GOT3 (cell line): ENCODE data around the gene TP53TG5.
A peak's percentile ranks its signal among the peaks of the same experiment; 100 is the strongest.

Experiments
- DNase-seq: peaks from one replicate; lab custom pipeline; 2025; ENCODE audit warnings: mixed read lengths; lab: John Stamatoyannopoulos, UW

The TP53TG5 gene

DNA sequence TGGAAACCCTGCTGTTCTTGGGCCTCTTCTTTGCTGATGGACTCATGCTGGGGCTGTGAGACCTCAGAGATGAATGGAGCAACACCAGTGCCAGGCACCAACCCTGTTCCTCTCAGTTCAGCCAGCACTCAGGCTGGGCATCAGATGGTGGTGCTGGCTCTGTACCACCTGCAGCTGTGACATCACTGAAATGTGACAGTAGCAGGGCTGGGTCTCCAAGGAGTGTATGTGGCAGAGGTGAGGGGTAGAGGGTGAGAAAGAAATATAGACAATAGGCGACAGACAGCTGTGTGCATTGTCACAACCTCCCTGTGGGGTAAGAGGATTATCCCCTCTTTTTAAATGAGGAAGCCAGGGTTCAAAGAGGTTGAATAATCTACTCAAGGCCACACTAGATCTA, at the start of gene TP53TG5:
Gene TP53TG5, minus strand, starts transcription at position 135 of the 400 bp plus-strand sequence. Its CDS starts 89 bp downstream, at position 46.
- no peak for DNase-seq

DNA sequence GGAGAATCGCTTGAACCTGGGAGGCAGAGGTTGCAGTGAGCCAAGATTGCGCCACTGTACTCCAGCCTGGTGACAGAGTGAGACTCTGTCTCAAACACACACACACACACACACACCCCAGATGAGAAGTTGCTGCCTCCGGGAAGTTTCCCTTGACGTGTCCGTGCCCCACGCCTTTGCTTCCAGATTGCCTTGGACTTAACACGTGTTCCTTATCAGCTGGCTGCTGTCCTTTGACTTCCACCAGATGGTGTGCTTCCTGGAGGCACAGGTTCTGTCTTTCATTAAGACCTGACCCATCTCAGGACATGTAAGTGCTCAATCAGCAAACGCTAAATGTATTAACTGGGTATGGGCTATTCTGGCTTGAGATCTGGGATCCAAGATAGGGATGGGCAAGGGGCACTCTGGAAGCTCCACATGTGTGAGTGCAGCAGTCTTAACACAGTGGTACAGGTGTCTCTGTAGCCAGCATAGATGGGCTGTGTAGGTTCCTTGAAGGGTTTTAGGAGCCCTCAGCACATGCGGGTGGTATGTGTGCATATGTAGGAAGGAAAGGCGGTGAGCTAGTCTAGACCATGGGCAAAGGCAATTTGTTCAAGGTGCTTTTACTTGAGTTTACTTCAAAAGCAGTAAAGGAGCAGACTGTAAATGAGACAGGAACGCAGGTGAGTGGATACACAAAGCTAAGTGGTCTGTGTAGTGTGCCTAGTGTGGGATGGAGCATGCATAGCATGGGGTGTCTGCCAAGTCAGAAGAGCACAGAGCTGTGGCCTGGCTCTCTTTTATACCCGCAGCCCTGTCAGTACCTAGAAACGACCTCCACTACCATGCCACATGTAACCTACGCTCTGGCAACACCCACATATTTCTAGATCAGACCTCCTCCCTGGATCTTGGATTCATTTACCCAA, 49.4 kb upstream of the TP53TG5 start:
- no peak for DNase-seq

DNA sequence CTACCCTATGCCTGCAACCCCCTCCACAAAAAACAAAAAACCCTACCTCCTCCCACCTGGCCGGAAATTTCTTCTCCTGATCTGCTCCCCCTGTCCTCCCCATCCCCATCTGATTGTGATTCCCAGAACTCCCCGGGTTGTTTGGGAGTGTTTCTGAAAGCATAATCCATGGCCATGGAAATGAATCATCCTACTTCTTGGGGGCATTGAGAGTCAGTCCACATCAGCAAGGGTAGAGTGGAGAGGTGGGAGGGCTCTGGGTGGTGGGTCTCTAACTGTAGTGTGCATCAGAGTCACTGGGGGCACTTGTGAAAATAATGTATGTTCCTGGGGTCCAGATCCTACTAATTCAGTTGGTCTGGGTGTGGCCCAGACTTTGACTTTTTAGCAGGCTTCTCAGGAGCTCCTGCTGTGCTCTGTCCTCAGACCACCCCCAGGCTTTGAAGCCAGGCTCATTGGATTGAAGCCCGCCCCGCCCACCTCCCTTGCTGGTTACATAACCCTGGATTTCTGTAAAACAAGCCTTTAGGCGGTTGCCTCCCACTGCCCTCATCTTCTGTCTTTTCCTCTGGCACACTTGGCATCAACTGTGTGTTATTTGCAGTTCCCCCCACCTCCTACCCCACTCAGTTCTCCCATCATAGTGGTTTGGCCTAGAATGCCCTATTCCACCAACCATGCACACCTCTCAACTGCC, 48.3 kb upstream of the TP53TG5 start:
- no peak for DNase-seq

DNA sequence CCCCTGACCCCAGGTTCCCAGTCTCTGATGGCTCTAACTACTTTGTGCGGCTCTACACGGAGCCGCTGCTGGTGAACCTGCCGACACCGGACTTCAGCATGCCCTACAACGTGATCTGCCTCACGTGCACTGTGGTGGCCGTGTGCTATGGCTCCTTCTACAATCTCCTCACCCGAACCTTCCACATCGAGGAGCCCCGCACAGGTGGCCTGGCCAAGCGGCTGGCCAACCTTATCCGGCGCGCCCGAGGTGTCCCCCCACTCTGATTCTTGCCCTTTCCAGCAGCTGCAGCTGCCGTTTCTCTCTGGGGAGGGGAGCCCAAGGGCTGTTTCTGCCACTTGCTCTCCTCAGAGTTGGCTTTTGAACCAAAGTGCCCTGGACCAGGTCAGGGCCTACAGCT, 47.4 kb upstream of the TP53TG5 start:
- DNase-seq, result no peak

DNA sequence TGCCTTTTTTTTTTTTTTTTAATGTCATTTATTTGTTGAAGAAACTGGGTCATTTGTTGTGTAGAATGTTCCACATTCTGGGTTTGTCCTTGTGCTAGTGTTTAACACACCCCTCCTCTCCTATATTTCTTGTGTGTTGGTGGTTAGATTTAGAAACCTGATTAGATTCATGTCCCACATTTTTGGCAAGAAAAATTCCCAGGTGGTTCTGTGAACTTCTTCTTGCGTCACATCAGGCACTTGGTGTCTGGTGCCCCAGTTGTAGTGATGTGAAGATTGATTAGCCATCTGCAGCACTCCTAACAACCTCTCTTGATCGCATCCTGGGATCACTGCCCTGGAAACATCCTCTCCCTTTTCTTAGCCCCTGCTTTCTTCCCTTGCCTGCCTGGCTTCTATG, 45.6 kb upstream of the TP53TG5 start:
- DNase-seq, result no peak

DNA sequence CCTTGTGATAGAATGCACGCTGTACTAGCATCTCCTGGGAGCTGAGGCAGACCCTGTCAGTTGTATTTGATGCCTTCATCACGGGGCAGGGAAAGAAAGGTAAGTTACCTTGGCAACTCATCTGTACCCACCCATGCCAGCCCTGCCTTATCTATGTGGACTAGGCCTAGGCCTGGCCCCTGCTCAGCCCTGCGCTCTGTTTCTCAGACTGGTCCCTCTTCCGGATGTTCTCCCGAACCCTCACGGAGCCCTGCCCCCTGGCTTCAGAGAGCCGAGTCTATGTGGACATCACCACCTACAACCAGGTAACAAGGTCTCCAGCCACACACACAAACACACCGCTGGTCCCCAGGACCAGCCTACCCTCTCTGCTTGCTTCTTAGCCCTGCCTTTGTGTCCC, 42.0 kb upstream of the TP53TG5 start:
- DNase-seq, result no peak

DNA sequence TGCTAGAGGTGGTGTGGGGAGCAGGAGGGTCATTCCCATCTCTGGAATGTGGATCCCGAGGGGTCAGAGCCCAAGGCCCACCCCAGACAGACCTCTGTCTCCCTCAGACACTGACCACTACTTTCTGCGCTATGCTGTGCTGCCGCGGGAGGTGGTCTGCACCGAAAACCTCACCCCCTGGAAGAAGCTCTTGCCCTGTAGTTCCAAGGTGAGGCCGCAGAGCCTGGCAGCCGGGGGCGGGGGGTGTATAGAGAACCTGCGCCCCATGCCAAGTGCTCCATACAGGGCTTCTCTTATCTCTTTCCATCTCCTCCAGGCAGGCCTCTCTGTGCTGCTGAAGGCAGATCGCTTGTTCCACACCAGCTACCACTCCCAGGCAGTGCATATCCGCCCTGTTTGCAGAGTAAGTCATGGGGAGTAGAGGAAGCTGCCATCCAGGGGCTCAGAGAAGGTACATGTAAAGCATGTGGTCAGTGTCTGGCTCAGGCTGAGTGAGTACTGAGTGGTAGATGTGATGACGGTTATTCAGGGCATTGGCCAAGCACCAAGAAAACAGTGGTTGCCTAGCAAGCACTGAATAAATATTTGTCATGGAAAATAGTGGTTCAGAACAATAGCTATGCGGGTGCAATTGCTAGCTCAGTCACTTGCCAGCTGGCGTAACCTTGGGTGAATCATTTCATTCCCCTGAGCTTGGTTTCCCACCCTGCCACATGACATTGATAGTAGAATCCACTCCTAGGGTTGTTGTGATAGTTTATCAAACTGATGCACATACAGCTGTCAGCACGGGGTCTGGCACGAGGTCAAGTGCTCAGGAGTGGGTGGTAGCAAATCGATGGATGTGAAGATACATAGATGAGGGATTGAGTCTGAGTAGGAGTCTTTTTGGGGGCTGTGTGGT, 41.3 kb upstream of the TP53TG5 start:
- DNase-seq, result peak; percentile 85

DNA sequence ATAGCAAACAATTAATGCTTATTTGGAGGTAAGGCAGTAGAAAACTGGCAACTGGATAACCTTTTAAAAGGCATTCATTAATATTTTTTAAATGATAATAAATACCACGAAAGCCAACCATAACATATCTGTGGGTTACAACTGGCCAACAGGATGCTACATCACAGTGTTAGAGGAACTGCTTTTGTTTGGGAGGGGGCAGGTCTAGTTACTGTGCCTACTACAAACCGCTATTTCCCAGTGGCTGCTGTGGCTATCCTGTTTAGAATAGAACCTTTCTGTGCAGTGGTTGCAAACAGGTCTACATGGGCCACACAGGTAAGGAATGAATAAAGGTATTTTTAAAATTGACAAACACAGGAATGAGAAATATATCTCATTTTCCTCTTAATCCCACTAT, 38.8 kb upstream of the TP53TG5 start:
- DNase-seq, result no peak

DNA sequence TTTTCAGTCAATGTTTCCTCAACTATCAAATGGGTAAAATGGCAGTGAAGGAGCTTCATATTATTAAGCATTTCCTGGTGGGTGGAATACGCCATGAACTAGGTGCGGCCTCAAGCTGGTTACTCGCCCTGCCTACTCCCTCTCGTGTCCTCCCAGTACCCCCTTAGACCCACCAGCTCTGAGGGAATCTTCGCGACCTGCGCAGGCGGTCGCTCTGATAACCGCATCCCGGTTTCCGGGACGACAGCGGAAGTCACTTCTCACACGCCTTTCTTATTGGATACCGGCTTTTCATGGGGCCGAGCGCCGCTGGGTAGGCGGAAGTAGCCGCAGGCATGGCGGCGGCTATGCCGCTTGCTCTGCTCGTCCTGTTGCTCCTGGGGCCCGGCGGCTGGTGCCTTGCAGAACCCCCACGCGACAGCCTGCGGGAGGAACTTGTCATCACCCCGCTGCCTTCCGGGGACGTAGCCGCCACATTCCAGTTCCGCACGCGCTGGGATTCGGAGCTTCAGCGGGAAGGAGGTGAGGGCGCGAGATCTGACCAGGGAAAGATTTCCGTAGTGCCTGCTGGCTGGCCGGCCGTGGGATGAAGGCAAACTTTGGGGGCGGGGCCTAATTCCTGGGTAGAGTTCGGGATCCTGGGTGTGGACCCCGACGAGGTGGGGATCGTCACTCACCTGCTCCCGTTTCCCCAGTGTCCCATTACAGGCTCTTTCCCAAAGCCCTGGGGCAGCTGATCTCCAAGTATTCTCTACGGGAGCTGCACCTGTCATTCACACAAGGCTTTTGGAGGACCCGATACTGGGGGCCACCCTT, 37.9 kb upstream of the TP53TG5 start, which contains the start of gene PIGT:
Gene PIGT, plus strand, starts transcription at position 320 of the 816 bp plus-strand sequence. Its CDS starts 16 bp downstream, at position 336.
- peak; percentile 61 for DNase-seq

DNA sequence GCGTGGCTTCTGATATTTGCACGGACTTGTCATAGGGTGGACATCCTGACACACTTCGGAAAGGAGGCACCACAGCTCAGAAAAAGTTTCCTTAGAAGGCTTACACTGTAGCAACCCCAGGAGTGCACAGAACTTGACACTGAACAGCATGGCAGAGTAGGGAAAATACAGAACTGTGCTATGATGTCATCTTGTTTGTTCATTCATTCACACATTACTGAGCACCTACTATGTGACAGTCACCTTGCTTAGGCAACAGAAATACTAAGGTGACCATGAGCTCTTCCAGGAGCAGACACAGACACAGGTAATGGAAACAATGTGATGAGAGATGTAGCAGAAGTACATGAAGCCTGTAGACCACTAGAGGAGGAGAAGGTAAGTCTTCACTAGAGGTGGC, 35.4 kb upstream of the TP53TG5 start:
- DNase-seq, result no peak

DNA sequence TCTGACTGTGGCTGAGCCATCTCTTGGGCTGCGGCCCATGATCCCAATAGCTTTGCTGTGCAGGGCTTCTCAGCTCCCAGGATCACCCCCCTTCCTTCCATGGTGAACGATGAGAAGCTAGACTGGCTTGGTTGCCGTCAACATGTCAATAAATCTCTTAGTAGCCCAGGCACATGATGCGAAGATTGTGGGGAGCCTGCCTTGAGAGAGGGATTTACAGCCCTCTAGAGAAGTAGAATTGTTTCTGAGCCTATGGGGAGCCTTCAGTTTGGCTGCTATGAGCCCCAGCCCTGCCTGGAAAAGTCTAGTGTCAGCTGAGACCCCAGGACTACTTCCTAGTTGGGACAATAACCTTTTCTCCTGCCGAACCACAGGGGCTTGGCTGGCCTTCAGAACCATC, 34.5 kb upstream of the TP53TG5 start:
- no peak for DNase-seq

DNA sequence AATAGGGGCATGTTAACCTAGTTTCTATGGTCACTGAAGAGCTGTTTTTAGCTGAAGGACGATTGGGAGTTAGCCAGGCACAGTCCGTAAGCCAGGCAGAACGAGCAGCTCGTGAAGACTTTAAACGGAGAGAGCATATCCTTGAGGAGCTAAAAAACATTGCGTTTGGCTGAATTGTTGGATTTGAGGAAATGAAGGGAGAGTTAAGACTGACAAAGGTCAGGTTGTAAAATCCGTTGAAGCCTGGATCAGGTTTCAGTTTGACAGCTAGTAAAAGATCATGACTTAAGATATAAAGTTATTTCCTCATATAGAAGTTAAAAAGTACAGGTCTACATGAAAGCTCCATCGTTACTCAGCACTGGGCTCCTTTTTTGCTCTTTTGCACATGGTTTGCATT, 32.8 kb upstream of the TP53TG5 start:
- DNase-seq, result no peak

DNA sequence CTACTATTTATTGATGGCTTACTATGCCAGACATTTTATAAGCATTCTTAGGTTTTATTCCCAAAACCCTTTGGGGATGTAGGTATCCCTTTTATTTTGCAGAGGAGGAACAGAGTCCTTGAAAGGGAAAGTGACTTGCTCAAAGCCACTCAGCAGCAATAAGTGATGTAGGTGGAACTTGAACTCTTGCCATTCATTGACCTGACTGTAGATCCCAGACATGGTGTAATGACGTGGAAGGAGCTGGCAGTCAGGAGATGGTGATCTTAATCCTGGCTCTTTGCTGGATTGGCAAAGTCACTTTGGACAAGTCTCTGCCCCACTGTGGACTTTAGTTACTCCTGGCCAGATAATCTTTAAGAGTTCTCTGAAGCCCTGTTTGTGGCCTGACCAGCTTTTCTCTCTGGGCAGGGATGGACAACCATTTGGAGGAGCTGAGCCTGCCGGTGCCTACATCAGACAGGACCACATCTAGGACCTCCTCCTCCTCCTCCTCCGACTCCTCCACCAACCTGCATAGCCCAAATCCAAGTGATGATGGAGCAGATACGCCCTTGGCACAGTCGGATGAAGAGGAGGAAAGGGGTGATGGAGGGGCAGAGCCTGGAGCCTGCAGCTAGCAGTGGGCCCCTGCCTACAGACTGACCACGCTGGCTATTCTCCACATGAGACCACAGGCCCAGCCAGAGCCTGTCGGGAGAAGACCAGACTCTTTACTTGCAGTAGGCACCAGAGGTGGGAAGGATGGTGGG, 31.6 kb upstream of the TP53TG5 start:
- DNase-seq, result no peak

DNA sequence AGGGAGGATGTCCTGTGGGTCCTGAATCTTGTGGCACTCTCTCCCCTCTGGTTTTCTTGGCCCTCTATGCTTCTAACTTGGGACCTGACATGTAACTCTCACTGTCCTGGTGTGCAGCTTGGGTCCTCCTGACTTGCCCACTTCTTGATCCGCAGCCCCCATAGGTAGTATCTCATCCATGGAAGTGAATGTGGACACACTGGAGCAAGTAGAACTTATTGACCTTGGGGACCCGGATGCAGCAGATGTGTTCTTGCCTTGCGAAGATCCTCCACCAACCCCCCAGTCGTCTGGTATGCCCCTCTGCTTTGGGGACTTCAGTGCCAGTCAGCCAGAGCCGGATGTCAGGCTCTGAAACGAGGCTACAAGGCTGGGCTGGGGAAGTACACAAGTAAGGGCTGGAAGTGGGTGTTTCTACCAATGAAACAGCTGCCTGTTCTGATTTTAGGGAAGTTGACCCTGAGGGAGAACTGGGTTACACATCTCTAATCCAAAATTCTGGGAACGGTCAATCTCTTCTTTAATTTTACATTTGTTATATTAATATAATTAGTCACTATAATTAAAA, 30.6 kb upstream of the TP53TG5 start:
- no peak for DNase-seq

DNA sequence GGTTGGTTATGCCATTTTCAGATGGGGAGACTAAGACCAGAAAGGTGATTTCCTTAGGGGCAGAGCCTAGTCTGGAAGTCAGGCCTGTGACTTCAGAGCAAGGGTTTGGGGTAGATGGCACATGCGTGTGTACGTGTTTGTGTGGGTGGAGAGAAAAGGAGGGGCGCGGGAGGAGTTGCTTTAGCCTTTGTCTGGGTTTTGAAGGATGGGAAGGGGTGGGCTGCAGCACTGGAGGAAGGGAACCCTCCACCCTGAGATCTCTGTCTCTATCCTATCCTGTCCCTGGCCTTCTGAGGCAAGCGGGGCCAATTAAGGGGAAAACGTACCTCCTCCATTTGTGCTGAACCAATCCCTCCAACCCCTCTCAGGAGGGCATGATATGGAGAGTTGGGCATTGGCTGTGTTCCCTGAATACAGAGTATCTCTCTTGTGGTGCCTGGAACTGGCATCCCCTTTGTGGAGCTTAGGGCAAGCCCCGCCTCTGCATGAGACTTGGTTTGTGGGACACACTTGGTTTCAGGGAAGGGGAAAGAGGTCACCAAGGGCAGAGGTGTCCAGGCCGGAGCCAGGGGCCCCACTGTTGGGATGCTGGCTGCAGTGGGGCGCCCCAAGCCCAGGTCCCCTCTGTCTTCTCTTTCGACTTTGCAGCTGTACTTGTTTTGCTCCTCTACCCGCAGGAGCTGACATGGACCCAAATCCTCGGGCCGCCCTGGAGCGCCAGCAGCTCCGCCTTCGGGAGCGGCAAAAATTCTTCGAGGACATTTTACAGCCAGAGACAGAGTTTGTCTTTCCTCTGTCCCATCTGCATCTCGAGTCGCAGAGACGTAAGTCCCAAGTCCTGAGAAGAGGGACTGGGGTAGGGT, 29.9 kb upstream of the TP53TG5 start, which contains the start of gene DBNDD2:
Gene DBNDD2, plus strand, starts transcription at position 507 of the 863 bp plus-strand sequence. Its CDS starts 179 bp downstream, at position 686.
- DNase-seq, result no peak

DNA sequence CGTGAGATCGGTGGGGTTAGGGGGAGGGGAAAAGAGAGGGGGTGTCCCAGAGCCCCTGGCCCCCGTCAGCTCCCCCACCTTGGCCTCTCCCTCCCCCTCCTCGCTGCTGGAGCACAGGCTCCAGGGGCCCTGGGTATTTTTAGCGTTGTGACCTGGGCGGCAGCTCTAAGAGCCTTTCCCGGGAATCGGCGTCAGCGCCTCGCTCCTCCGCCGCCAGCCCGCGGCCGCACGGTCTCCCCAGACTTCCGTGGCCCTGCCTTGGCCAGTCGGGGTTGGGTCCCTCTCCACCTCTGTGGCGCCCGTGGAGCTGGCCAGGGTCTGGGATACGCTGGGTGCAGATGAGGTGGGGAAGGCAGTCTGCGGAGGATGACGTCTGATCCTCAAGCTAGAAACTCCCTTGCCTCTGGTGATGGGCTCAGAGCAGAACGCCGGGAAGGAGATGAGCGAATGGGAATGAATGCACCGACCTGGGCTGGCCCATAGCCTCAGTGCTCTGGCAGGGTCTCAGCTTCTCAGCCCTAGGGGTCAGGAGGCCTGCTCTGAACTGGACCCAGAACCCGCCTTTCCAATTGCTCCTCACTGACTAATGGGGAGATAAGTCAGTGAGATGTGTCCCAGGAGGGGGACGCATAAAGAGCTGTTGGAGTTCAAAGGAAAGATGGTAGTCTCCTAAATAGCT, 29.1 kb upstream of the TP53TG5 start:
- DNase-seq, result no peak

DNA sequence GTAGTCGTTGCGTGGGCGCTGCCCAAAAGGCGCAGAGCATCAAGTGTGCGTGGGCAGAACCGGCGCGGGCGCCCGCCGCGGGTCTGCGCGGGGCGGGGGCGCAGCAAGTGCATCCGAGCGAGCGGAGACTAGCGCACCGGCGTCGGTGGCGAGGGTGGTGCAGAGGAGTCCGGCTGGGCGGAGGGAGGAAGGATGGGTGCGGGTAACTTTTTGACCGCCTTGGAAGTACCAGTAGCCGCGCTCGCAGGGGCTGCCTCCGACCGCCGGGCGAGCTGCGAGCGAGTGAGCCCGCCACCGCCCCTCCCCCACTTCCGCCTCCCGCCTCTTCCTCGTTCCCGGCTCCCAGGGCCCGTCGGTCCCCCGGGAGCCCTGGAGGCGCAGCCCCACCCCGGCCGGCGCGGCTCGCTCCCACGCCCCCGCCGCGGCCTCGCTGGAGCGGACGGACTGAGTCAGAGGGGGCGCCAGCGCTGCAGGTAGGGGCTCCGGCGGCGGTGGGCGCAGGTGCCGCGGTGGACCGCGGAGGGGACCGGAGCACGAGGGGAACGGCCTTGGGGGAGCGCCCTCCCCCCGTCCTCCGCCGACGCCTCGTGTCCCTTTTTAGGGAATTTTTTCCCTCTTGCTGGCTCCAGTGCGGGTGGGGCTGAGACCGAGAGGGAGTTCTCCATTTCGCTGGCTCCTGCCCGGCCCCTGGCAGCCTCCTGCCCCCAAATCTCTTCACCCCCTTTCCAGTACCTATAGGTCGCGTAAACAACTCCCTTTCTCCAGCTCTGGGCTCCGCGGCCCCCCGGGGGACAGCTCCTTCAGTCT, 28.3 kb upstream of the TP53TG5 start:
- no peak for DNase-seq
